ENCODE data around the gene MAPK1IP1L.
"Not testable (repeated sequence)": the region's sequence is repeated elsewhere in the genome, so short reads cannot be mapped to it uniquely, and the experiment has no call there.

The MAPK1IP1L gene

DNA sequence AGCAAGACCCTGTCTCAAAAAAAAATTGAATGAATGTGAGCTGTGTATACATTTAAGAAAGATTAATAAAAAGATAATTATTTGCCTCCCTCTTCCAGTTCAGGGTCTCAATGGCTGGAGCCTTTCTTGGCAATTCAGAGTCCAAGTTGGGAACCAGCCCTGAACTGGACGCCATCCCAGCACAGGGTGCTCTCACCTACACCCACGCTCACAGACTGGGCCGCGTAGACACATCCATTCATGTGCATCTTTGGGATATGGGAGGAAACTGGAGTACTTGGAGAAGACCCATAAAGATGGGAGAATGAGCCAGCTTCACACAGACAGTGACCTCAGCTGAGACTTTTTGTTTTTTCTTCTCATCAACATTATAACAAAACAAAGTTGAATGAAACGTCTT, 6.5 kb downstream of the MAPK1IP1L start:
- TF ChIP-seq, protein P1, sequence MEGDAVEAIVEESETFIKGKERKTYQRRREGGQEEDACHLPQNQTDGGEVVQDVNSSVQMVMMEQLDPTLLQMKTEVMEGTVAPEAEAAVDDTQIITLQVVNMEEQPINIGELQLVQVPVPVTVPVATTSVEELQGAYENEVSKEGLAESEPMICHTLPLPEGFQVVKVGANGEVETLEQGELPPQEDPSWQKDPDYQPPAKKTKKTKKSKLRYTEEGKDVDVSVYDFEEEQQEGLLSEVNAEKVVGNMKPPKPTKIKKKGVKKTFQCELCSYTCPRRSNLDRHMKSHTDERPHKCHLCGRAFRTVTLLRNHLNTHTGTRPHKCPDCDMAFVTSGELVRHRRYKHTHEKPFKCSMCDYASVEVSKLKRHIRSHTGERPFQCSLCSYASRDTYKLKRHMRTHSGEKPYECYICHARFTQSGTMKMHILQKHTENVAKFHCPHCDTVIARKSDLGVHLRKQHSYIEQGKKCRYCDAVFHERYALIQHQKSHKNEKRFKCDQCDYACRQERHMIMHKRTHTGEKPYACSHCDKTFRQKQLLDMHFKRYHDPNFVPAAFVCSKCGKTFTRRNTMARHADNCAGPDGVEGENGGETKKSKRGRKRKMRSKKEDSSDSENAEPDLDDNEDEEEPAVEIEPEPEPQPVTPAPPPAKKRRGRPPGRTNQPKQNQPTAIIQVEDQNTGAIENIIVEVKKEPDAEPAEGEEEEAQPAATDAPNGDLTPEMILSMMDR (IDR thresholded peaks at IDR 0.05; ENCODE audit: low read depth, low read length), result no peak
- DNase-seq (ENCODE audit: extremely low read depth, low read depth), result no peak

DNA sequence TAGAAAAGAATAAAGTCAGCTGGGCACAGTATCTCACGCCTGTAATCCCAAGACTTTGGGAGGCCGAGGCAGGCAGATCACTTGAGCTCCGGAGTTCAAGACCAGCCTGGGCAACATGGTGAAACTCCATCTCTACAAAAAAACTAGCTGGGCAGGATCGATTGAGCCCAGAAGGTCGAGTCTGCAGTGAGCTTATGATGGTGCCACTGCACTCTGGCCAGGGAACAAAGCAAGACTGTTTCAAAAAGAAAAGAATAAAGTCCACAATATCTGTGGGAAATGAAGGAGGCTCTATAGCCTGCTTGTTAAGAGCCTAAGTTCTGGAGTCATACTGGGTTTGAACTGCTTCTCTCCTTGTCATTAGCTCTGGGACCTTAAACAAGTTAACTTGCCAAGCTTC, 7.9 kb downstream of the MAPK1IP1L start:
- no peak for DNase-seq (ENCODE audit: extremely low read depth, low read depth)
- TF ChIP-seq, protein P1 (IDR thresholded peaks at IDR 0.05; ENCODE audit: low read depth, low read length), result no peak

DNA sequence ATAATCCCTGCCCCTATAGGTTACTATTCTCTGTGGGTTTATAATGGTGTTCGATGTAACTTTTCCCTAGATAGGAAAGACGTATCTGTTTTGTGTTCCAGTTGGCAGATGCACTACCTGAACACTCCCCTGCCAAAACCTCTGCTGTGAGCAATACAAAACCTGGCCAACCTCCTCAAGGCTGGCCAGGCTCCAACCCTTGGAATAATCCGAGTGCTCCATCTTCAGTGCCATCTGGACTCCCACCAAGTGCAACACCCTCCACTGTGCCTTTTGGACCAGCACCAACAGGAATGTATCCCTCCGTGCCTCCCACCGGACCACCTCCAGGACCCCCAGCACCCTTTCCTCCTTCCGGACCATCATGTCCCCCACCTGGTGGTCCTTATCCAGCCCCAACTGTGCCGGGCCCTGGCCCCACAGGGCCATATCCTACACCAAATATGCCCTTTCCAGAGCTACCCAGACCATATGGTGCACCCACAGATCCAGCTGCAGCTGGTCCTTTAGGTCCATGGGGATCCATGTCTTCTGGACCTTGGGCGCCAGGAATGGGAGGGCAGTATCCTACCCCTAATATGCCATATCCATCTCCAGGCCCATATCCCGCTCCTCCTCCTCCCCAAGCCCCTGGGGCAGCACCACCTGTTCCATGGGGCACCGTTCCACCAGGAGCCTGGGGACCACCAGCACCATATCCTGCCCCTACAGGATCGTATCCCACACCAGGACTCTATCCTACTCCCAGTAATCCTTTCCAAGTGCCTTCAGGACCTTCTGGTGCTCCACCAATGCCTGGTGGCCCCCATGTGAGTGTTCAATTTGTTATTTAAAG, 11.3 kb downstream of the MAPK1IP1L start:
- no peak for DNase-seq (ENCODE audit: extremely low read depth, low read depth)
- TF ChIP-seq, protein P1 (IDR thresholded peaks at IDR 0.05; ENCODE audit: low read depth, low read length), result no peak

DNA sequence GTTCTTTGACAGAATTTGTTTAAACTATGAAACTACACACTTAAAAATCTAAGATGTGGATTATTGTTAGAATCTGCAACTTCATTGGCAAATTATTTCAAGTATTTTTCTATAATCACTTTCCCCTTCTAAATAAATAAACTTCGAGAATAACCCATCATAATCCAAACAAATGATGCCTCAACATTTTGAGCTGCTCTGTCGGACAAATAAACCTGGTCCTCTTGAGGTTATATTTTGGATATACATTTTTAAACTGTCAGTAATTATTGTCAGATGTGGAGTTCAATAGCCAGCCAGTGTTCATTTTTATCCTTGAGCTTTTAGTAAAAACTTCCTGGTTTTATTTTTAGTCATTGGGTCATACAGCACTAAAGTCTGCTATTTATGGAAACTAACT, 13.4 kb downstream of the MAPK1IP1L start:
- DNase-seq (ENCODE audit: extremely low read depth, low read depth), result not testable (repeated sequence)

DNA sequence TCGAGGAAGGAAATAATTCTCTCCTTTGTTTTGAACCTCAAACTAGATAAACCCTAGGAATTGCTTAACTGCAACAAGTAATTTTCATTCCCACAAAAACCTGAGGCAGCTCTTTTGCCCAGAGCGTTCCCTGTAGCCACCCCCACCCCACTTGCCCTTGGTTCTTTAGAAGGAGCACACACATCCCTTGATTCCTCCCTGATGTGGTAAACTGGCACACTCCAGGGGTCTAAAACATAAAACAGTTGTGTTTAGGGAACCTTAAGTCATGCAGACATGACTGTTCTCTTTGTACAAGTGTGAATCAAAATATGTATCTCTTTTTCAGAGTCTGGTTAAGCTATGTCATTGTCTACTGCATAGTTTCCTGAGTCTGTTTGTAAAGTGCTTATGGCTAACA, 14.0 kb downstream of the MAPK1IP1L start:
- TF ChIP-seq, protein P1 (IDR thresholded peaks at IDR 0.05; ENCODE audit: low read depth, low read length), result no peak

DNA sequence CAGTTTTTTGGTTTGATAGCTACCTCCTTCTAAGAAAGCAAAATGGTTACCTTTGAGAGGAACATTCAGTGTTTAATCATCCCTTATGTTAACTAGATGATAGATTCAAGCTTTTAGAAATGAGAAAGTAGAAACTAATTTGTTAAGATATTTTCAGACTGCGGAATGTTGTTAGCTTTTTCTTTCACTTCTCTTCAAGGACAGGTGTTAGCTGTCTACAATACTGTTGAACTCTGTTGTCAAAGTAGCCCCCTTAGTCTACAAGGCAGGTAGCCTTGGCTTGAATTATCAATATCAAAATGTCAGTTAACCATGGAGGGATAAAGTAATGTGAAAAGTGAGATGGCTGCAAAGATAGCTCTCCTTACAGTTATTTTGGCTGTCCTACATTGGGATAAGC, 14.8 kb downstream of the MAPK1IP1L start:
- TF ChIP-seq, protein P1 (IDR thresholded peaks at IDR 0.05; ENCODE audit: low read depth, low read length), result no peak
- no peak for DNase-seq (ENCODE audit: extremely low read depth, low read depth)

More for the DNA sequence above, 14.0 kb downstream of the MAPK1IP1L start:
- no peak for DNase-seq (ENCODE audit: extremely low read depth, low read depth)

DNA sequence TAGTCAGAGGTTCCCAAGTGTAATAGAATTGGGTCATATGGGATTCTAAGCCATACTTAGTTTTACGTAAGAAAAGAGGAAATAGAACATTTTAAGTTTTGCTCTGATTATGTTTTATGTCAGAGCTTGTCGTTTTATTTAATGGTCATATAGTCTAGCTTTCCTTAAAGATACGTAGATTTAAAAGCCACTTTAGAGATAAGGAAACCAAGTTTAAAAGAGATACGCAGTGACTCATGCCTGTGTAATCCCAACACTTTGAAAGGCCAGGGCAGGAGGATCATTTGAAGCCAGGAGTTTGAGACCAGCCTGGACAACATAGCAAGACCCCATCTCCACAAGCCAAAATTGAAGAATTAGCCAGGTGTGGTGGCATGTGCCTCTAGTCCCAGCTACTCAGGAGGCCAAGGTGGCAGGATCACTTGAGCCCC, 19.5 kb downstream of the MAPK1IP1L start:
- TF ChIP-seq, protein P1 (IDR thresholded peaks at IDR 0.05; ENCODE audit: low read depth, low read length), result no peak
- DNase-seq (ENCODE audit: extremely low read depth, low read depth), result no peak
